Astrocyte of the spinal cord (primary cell): ENCODE results near the gene TMEM178A.

Source experiments
- DNase-seq: peaks from one replicate; pipeline ENCODE4 v3.0.0; 2011; ENCODE audit warnings: low read depth, low spot score
- H3K4me3 ChIP-seq: 2 replicates; pipeline ENCODE4 v1.5.1; 2011; ENCODE audit warnings: low read depth, mild to moderate bottlenecking, low read length, moderate library complexity
- CTCF ChIP-seq: IDR thresholded peaks from 2 replicates; pipeline ENCODE4 v1.5.1; 2012; ENCODE audit warnings: low read depth, mild to moderate bottlenecking, low read length, inconsistent platforms
- in situ Hi-C: cut with HindIII; loops from 2 replicates; pipeline ENCODE4 v1.10.0; 2017; ENCODE audit warnings: low sequenced_read_pairs

Gene TMEM178A

GRCh38 chr2:39762448-39762847 lies 96.7 kb downstream of the TMEM178A start:
- no peak overlapping the region for H3K4me3 ChIP-seq
- no peak for DNase-seq
- in situ Hi-C loops: no loop called here
- no peak for TF ChIP-seq CTCF
